D721Med (cell line): ENCODE measurements around the gene FLNB.

Experiments used
- DNase-seq: peaks from one replicate; pipeline ENCODE4 v3.0.0; 2011; ENCODE audit warnings: low spot score; ENCODE audit not compliant: insufficient read length
- FAIRE-seq: peaks from 2 replicates; lab custom pipeline; 2011; peaks lifted over from hg19 to GRCh38; lab: Jason Lieb, UNC
- TF ChIP-seq, protein P1 (sequence below): IDR thresholded peaks from 2 replicates; pipeline ENCODE4 v1.5.1; 2012; ENCODE audit warnings: mild to moderate bottlenecking, control low read depth; ENCODE audit not compliant: insufficient read depth; ENCODE audit errors: missing control alignments

FLNB gene

DNA sequence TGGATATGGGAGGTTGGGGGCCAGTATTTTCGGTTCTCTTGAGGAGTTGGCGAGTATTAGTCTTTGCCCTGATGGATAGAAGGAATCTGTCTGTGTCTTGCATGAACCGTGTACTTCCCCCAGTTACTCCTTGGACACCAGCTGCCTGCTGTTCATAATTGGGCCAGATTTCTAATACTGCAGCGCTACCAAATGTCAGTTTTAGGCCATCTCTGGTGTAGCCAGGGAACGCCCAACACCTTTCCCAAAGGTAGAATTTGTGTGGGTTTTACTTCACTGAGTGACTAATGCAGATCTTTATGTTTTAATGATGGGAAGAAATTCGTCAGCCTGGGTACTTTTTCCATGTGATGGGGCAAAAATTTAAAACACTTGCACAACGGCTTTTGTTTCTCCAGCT, 18.4 kb downstream of the FLNB start:
- TF ChIP-seq, protein P1, sequence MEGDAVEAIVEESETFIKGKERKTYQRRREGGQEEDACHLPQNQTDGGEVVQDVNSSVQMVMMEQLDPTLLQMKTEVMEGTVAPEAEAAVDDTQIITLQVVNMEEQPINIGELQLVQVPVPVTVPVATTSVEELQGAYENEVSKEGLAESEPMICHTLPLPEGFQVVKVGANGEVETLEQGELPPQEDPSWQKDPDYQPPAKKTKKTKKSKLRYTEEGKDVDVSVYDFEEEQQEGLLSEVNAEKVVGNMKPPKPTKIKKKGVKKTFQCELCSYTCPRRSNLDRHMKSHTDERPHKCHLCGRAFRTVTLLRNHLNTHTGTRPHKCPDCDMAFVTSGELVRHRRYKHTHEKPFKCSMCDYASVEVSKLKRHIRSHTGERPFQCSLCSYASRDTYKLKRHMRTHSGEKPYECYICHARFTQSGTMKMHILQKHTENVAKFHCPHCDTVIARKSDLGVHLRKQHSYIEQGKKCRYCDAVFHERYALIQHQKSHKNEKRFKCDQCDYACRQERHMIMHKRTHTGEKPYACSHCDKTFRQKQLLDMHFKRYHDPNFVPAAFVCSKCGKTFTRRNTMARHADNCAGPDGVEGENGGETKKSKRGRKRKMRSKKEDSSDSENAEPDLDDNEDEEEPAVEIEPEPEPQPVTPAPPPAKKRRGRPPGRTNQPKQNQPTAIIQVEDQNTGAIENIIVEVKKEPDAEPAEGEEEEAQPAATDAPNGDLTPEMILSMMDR: peak; percentile 18
- DNase-seq (no peak), FAIRE-seq (no peak)

DNA sequence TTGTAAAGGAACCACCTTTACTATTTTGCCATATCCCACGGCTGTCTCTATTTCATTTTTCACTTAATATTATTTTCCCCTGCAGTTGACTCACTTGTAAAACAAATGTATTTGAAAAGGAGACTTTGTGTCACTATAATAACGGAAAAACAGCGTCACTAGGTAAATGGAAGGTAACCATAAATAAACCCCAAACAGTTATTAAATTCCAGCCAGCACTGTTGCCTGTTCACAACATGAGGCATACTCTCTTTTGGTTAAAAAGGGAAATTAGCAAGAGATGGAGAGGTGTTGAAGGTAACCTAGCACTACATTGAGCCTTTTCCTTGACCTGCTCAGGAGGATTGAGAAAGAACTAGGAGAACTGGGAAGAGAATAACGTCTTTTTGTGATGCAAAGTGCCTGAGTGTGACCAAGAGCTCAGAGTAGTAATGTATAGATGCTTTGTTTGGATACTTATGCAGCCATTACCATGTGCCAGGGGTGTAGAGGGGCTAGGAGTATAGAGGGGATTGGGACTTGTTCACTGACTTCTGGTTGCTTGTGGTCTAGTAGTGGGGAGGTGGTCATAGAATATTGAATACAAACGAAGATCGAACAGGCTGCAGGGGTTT, 19.6 kb downstream of the FLNB start:
- no peak for FAIRE-seq

GRCh38 chr3:58028902-58029301, 20.7 kb downstream of the FLNB start:
- DNase-seq (no peak), FAIRE-seq (no peak)
- TF ChIP-seq, protein P1: no peak

More for the DNA sequence above, 19.6 kb downstream of the FLNB start:
- no peak for DNase-seq
- TF ChIP-seq, protein P1: no peak

GRCh38 chr3:58029842-58030584, 21.8 kb downstream of the FLNB start:
- no peak for FAIRE-seq
- DNase-seq: no peak
- TF ChIP-seq, protein P1: no peak

GRCh38 chr3:58032186-58032585, 24.0 kb downstream of the FLNB start:
- FAIRE-seq (no peak), DNase-seq (no peak)
- TF ChIP-seq, protein P1: no peak

- TF ChIP-seq, protein P1: no peak
These were observed 26.7 kb downstream of the FLNB start for GRCh38 chr3:58034738-58035523.

More at GRCh38 chr3:58034738-58035523, 26.7 kb downstream of the FLNB start:
- FAIRE-seq (no peak), DNase-seq (no peak)
